HepG2 (cell line): ENCODE data around the gene RHEBL1. TPM values are rescaled to one million over a fixed set of nuclear protein-coding genes. Genes with fewer than 3 reads are reported as not detected.

Experiments
- AHR ChIP-seq: IDR thresholded peaks from 2 replicates; pipeline ENCODE4 v1.6.1; 2018; ENCODE audit warnings: missing genetic modification reagents, missing compliant biosample characterization
- BATF2 ChIP-seq: sonication (generic); formaldehyde crosslinking; IDR thresholded peaks from 2 replicates; pipeline ENCODE4 v1.8.0; 2022; ENCODE audit warnings: mild to moderate bottlenecking, missing genetic modification reagents, moderate library complexity
- ERF ChIP-seq: IDR thresholded peaks from 2 replicates; pipeline ENCODE4 v1.6.1; 2018; ENCODE audit warnings: missing biosample characterization, missing genetic modification reagents
- HMG20A ChIP-seq: IDR thresholded peaks from 2 replicates; pipeline ENCODE4 v1.6.1; 2016; ENCODE audit warnings: borderline replicate concordance
- KDM6A ChIP-seq: IDR thresholded peaks from 2 replicates; pipeline ENCODE4 v1.6.1; 2016; ENCODE audit warnings: low read depth
- KLF12 ChIP-seq: sonication (generic); formaldehyde crosslinking; IDR thresholded peaks from 2 replicates; pipeline ENCODE4 v1.4.0; 2020; ENCODE audit warnings: missing genetic modification reagents, borderline replicate concordance
- LRRFIP1 ChIP-seq: sonication (generic); formaldehyde crosslinking; conservative IDR thresholded peaks from 2 replicates; pipeline ENCODE4 v1.4.0; 2020; ENCODE audit warnings: missing genetic modification reagents
- NCOA1 ChIP-seq: sonication (generic); formaldehyde crosslinking; IDR thresholded peaks from 2 replicates; pipeline ENCODE4 v1.9.0; 2021; ENCODE audit warnings: missing genetic modification reagents
- NONO ChIP-seq, 2 experiments: fragments of 450-650 bp in 1 of 2; sonication (generic) in 1 of 2; formaldehyde crosslinking in 1 of 2; IDR thresholded peaks in 1 of 2; conservative IDR thresholded peaks in 1 of 2; 2 replicates each; pipeline versions ENCODE4 v1.6.1 to v1.8.0; 2017 to 2022; ENCODE audit warnings: mild to moderate bottlenecking in 1 of 2, missing genetic modification reagents in 1 of 2, moderate library complexity in 1 of 2
- PHF5A ChIP-seq: IDR thresholded peaks from one replicate; pipeline ENCODE4 v1.6.1; 2018; ENCODE audit warnings: low read depth, missing genetic modification reagents; ENCODE audit not compliant: unreplicated experiment
- POGZ ChIP-seq: sonication (generic); formaldehyde crosslinking; IDR thresholded peaks from 2 replicates; pipeline ENCODE4 v1.4.0; 2020; ENCODE audit warnings: mild to moderate bottlenecking, missing genetic modification reagents
- RBM39 ChIP-seq: fragments of 200-400 bp; formaldehyde crosslinking; IDR thresholded peaks from one replicate; pipeline ENCODE4 v1.6.1; 2018; ENCODE audit warnings: antibody characterized with exemption, mild to moderate bottlenecking, low read depth, low read length; ENCODE audit not compliant: poor library complexity, severe bottlenecking
- RCOR2 ChIP-seq: IDR thresholded peaks from 2 replicates; pipeline ENCODE4 v1.6.1; 2016; ENCODE audit warnings: missing biosample characterization, missing genetic modification reagents
- SMC3 ChIP-seq: IDR thresholded peaks from 2 replicates; pipeline ENCODE4 v1.6.1; 2011; ENCODE audit warnings: low read length, improper control_type of control experiment
- SNAPC5 ChIP-seq: sonication (generic); formaldehyde crosslinking; IDR thresholded peaks from 2 replicates; pipeline ENCODE4 v1.8.1; 2023; ENCODE audit warnings: mild to moderate bottlenecking, missing genetic modification reagents, borderline replicate concordance
- XBP1 ChIP-seq: sonication (generic); formaldehyde crosslinking; IDR thresholded peaks from 2 replicates; pipeline ENCODE4 v1.5.0; 2020; ENCODE audit warnings: missing genetic modification reagents
- ZMYM2 ChIP-seq: sonication (generic); formaldehyde crosslinking; IDR thresholded peaks from 2 replicates; pipeline ENCODE4 v1.8.0; 2022; ENCODE audit warnings: mild to moderate bottlenecking, missing genetic modification reagents
- ZNF260 ChIP-seq: sonication (generic); formaldehyde crosslinking; IDR thresholded peaks from 2 replicates; pipeline ENCODE4 v1.4.0; 2020; ENCODE audit warnings: missing genetic modification reagents, low read depth, mild to moderate bottlenecking, borderline replicate concordance
- ZNF263 ChIP-seq: sonication (generic); formaldehyde crosslinking; IDR thresholded peaks from 2 replicates; pipeline ENCODE4 v1.4.0; 2020; ENCODE audit warnings: missing genetic modification reagents
- ZNF530 ChIP-seq: sonication (generic); formaldehyde crosslinking; IDR thresholded peaks from 2 replicates; pipeline ENCODE4 v1.5.0; 2020; ENCODE audit warnings: low read depth, mild to moderate bottlenecking, missing genetic modification reagents
- ZNF543 ChIP-seq: sonication (generic); formaldehyde crosslinking; IDR thresholded peaks from 2 replicates; pipeline ENCODE4 v1.4.0; 2020; ENCODE audit warnings: mild to moderate bottlenecking, missing genetic modification reagents
- ZNF598 ChIP-seq: sonication (generic); formaldehyde crosslinking; IDR thresholded peaks from 2 replicates; pipeline ENCODE4 v1.5.1; 2020; ENCODE audit warnings: mild to moderate bottlenecking, missing genetic modification reagents, borderline replicate concordance
- ZNF746 ChIP-seq: sonication (generic); formaldehyde crosslinking; IDR thresholded peaks from 2 replicates; pipeline ENCODE4 v1.8.0; 2022; ENCODE audit warnings: mild to moderate bottlenecking, missing genetic modification reagents
- ZSCAN25 ChIP-seq: sonication (generic); formaldehyde crosslinking; IDR thresholded peaks from 2 replicates; pipeline ENCODE4 v1.8.0; 2022; ENCODE audit warnings: mild to moderate bottlenecking, missing genetic modification reagents
- ZSCAN29 ChIP-seq: sonication (generic); formaldehyde crosslinking; conservative IDR thresholded peaks from 2 replicates; pipeline ENCODE4 v1.4.0; 2020; ENCODE audit warnings: mild to moderate bottlenecking, missing genetic modification reagents
- polyA plus RNA-seq, 8 experiments: library from polyadenylated mRNA; depleted of rRNA in 3 of 8; stranded (reverse) in 7 of 8; unstranded in 1 of 8; fragments of >200 nt; fragmentation: Illumina TruSeq in 4 of 8; extraction: Trizol in 4 of 8; gene quantifications; 2 replicates each; pipeline versions ENCODE4 v1.2.1 to v1.2.3, GENCODE V29; 2011 to 2016; ENCODE audit warnings: low read depth in 4 of 8, missing spikeins in 1 of 8, mixed read lengths in 1 of 8; ENCODE audit not compliant: insufficient read depth in 1 of 8
- total RNA-seq, 5 experiments: library from RNA; depleted of rRNA; stranded (reverse); fragments of >200 nt; fragmentation: Illumina TruSeq; extraction: Trizol; gene quantifications; 2 replicates each; pipeline ENCODE4 v1.2.3, GENCODE V29; 2016; ENCODE audit warnings: low read depth in 1 of 5
- TF ChIP-seq, protein P1 (sequence below): sonication (generic); formaldehyde crosslinking; IDR thresholded peaks from 2 replicates; pipeline ENCODE4 v1.4.0; 2020; ENCODE audit warnings: missing genetic modification reagents, borderline replicate concordance

Gene RHEBL1
- total and polyA plus RNA-seq, 2 of the 13 experiments (the other 11 are each of a cell fraction or from before 2014, with no cell fraction given), result 1.4 to 2.5 TPM

DNA sequence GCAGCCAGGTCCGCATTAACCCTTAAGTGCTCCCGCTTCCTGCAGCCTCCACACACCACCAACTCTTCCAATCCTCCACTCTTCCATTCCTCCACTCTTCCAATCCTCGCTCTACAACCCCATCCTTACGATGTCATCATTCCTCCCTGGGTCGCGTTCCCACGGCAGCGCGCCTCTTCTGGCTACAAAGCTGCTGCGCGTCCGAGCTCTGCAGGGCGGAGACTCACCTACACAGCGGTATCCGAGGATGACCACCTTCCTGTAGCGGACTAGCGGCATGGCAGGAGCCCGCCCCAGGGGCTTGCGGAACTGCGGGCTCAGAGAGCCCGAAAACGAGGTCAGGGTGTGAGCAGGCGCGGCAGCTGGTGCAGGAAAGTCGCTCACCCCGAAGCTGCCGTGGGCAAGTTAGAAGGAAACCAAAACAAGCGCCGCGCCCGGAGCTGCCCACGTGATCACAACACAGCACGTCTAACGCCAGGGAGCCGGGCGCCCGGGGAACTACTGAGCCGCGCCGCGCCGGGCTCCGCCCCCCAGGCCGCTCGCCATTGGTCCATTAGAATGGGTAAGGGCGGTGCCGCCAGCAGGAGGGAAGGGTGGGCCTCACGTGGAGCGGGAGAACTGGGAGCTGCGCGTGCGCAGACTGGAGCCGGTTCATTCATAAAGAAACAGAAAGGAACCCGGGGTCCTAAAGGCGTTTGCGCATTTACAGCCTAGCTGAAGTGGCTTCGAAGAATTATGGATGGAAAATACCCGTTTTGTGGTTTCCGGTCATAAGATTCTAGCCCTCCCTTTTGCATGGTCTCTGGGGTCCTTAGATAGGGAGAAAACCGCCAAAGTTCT lies at the start of gene RHEBL1 (continued):
- TF ChIP-seq ZNF543 (CRISPR knock-in tag) (no peak), KDM6A (CRISPR knock-in tag) (no peak), ERF (0 out of 2 replicates have a peak, but pooled peaks have one; percentile 68), ZNF598 (CRISPR knock-in tag) (peak; percentile 68; the same call in 1 of the 2 replicates), PHF5A (CRISPR knock-in tag) (no peak), ZNF263 (CRISPR knock-in tag) (peak; percentile 54; the same call in 1 of the 2 replicates), RCOR2 (CRISPR knock-in tag) (no peak), HMG20A (CRISPR knock-in tag) (no peak), SNAPC5 (CRISPR knock-in tag) (no peak), NCOA1 (CRISPR knock-in tag) (no peak), ZSCAN29 (CRISPR knock-in tag) (no peak), SMC3 (no peak), NONO (IDR thresholded peaks at IDR 0.05) (no peak), NONO (CRISPR knock-in tag; conservative IDR thresholded peaks at IDR 0.05) (peak; percentile 58), POGZ (peak; percentile 21; the same call in 1 of the 2 replicates), ZNF746 (CRISPR knock-in tag) (peak; percentile 65; the same call in 1 of the 2 replicates), ZMYM2 (CRISPR knock-in tag) (peak; percentile 15; the same call in 1 of the 2 replicates), XBP1 (CRISPR knock-in tag) (no peak), LRRFIP1 (no peak), RBM39 (peak; percentile 49), BATF2 (CRISPR knock-in tag) (no peak), KLF12 (CRISPR knock-in tag) (0 out of 2 replicates have a peak, but pooled peaks have one; percentile 43), AHR (CRISPR knock-in tag) (peak; percentile 32; the same call in 1 of the 2 replicates), ZSCAN25 (CRISPR knock-in tag) (no peak), ZNF530 (CRISPR knock-in tag) (no peak), ZNF260 (CRISPR knock-in tag) (no peak)
- TF ChIP-seq, protein P1, sequence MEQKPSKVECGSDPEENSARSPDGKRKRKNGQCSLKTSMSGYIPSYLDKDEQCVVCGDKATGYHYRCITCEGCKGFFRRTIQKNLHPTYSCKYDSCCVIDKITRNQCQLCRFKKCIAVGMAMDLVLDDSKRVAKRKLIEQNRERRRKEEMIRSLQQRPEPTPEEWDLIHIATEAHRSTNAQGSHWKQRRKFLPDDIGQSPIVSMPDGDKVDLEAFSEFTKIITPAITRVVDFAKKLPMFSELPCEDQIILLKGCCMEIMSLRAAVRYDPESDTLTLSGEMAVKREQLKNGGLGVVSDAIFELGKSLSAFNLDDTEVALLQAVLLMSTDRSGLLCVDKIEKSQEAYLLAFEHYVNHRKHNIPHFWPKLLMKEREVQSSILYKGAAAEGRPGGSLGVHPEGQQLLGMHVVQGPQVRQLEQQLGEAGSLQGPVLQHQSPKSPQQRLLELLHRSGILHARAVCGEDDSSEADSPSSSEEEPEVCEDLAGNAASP (CRISPR knock-in tag), result no peak
